Upper lobe of right lung (tissue), 1 donor: ENCODE measurements around the gene ATP1B2. TPM values are rescaled to one million over a fixed set of nuclear protein-coding genes. Genes with fewer than 3 reads are reported as not detected.
"Not testable (repeated sequence)": the region's sequence is repeated elsewhere in the genome, so short reads cannot be mapped to it uniquely, and the experiment has no call there.

Source experiments
- ATAC-seq: fragments of 200-7000 bp; cut with Tn5 transposase; one replicate; pipeline ENCODE4 v1.9.1; 2020; ENCODE audit warnings: mild to moderate bottlenecking, moderate library complexity
- DNase-seq: peaks from one replicate; pipeline ENCODE4 v3.0.0-alpha.2; 2020
- H3K27ac ChIP-seq: fragments of 200-600 bp; one replicate; pipeline ENCODE4 v1.8.0; 2022
- H3K27me3 ChIP-seq: fragments of 200-600 bp; one replicate; pipeline ENCODE4 v1.8.0; 2022; ENCODE audit warnings: mild to moderate bottlenecking
- H3K36me3 ChIP-seq: fragments of 200-600 bp; one replicate; pipeline ENCODE4 v1.8.0; 2022
- H3K4me1 ChIP-seq: fragments of 200-600 bp; one replicate; pipeline ENCODE4 v1.8.0; 2022
- H3K4me3 ChIP-seq: fragments of 200-600 bp; one replicate; pipeline ENCODE4 v1.8.0; 2022; ENCODE audit warnings: mild to moderate bottlenecking
- H3K9me3 ChIP-seq: fragments of 200-600 bp; one replicate; pipeline ENCODE4 v1.8.0; 2022
- CTCF ChIP-seq: fragments of 200-600 bp; IDR thresholded peaks from one replicate; pipeline ENCODE4 v1.8.0; 2022; ENCODE audit warnings: antibody characterized with exemption
- intact Hi-C: fragments of 100-400 bp; cut with DNase I; formaldehyde crosslinking; loops from one replicate; pipeline ENCODE4 v1.11.0; 2022
- total RNA-seq: library from RNA; stranded (reverse); fragmentation: NEBNext Ultra II Directional; extraction: Animal tissue kit (Norgen Biotek cat#: 25700); gene quantifications from one replicate; pipeline ENCODE4 v1.2.1, GENCODE V29; 2021
- donor health status: DM: no; HTN: yes; CAD: no; lungs with severe emphysema.

The ATP1B2 gene
- total RNA-seq, 1 donor from 2014 or later: 4.8 TPM

DNA sequence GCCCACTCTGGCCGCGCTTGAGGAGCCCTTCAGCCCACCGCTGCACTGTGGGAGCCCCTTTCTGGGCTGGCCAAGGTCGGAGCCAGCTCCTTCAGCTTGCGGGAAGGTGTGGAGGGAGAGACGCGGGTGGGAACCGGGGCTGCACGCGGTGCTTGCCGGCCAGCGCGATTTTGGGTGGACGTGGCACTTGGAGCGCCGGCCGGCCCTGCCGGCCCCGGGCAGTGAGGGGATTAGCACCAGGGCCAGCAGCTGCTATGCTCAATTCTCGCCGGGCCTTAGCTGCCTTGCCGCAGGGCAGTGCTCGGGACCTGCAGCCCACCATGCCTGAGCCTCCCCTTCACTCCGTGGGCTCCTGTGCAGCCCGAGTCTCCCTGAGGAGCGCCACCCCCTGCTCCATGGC is 9.9 kb upstream of the ATP1B2 start:
- no peaks in the 10 kb centered on the region for H3K4me1 ChIP-seq
- H3K27ac ChIP-seq: no peak overlapping the region
- no peaks in the 10 kb centered on the region for H3K9me3 ChIP-seq
- TF ChIP-seq CTCF: no peak
- H3K27me3 ChIP-seq: no peaks in the 10 kb centered on the region
- DNase-seq (no peak), ATAC-seq (no peak)
- intact Hi-C loops: no loop called here
- H3K36me3 ChIP-seq: no peaks in the 10 kb centered on the region
- no peak overlapping the region for H3K4me3 ChIP-seq

- H3K27me3 ChIP-seq, DNase-seq, H3K9me3 ChIP-seq, H3K4me1 ChIP-seq, H3K27ac ChIP-seq, H3K4me3 ChIP-seq, intact Hi-C loops, ATAC-seq, H3K36me3 ChIP-seq: not testable (repeated sequence)
Observed at GRCh38 chr17:7641635-7642034, 9.1 kb upstream of the ATP1B2 start.

- ATAC-seq: peak; percentile 74
- H3K4me1 ChIP-seq: no peaks in the 10 kb centered on the region
Observed at GRCh38 chr17:7644775-7645174, 6.0 kb upstream of the ATP1B2 start.

GRCh38 chr17:7646457-7646856 is 4.3 kb upstream of the ATP1B2 start:
- H3K36me3 ChIP-seq: no peaks in the 10 kb centered on the region
- no peak overlapping the region for H3K4me3 ChIP-seq
- no peak overlapping the region for H3K27ac ChIP-seq
- TF ChIP-seq CTCF: no peak
- ATAC-seq (no peak), DNase-seq (no peak)
- peaks cover 19% of the 10 kb centered on the region for H3K27me3 ChIP-seq
- intact Hi-C loops: no loop called here
- H3K9me3 ChIP-seq: no peaks in the 10 kb centered on the region
- H3K4me1 ChIP-seq: peaks cover 14% of the 10 kb centered on the region

More at GRCh38 chr17:7644775-7645174, 6.0 kb upstream of the ATP1B2 start:
- H3K4me3 ChIP-seq: no peak overlapping the region
- no peaks in the 10 kb centered on the region for H3K36me3 ChIP-seq
- no peaks in the 10 kb centered on the region for H3K9me3 ChIP-seq
- no peak overlapping the region for H3K27ac ChIP-seq
- H3K27me3 ChIP-seq: peaks cover 3% of the 10 kb centered on the region
- DNase-seq: no peak
- intact Hi-C loops: no loop called here
- no peak for TF ChIP-seq CTCF

GRCh38 chr17:7647018-7647417 is 3.7 kb upstream of the ATP1B2 start:
- TF ChIP-seq CTCF: no peak
- no peaks in the 10 kb centered on the region for H3K36me3 ChIP-seq
- no peak overlapping the region for H3K27ac ChIP-seq
- DNase-seq: no peak
- intact Hi-C loops: no loop called here
- H3K9me3 ChIP-seq: no peaks in the 10 kb centered on the region
- peaks cover 25% of the 10 kb centered on the region for H3K27me3 ChIP-seq
- H3K4me1 ChIP-seq: peaks cover 17% of the 10 kb centered on the region
- H3K4me3 ChIP-seq: no peak overlapping the region
- no peak for ATAC-seq

GRCh38 chr17:7651097-7651664 is 455 bp downstream of the ATP1B2 start:
- no peak for DNase-seq
- Histone ChIP-seq H3K27ac (no peak overlapping the region), H3K9me3 (no peaks in the 10 kb centered on the region), H3K4me1 (peaks cover 17% of the 10 kb centered on the region), H3K4me3 (peak overlapping the region; percentile 53), H3K27me3 (peaks cover 25% of the 10 kb centered on the region), H3K36me3 (no peaks in the 10 kb centered on the region)
- no peak for TF ChIP-seq CTCF
- intact Hi-C loops: no loop called here
- ATAC-seq: no peak
